Right lobe of liver (tissue), 6 donors: ENCODE data around the gene RAI1. TPM values are rescaled to one million over a fixed set of nuclear protein-coding genes. Genes with fewer than 3 reads are reported as not detected.

Source experiments
- ATAC-seq, 4 donors: fragments of 200-7000 bp; cut with Tn5 transposase; one replicate each; pipeline ENCODE4 v1.9.1; 2020; ENCODE audit warnings: mild to moderate bottlenecking in 4 of 4, moderate library complexity in 4 of 4
- DNase-seq, 3 donors: peaks; one replicate each; pipeline ENCODE4 v3.0.0-alpha.2; 2020
- H3K27ac ChIP-seq, 3 donors: fragments of 200-600 bp; one replicate each; pipeline ENCODE4 v1.8.0; 2022
- H3K27me3 ChIP-seq, 2 donors: fragments of 200-600 bp; one replicate each; pipeline ENCODE4 v1.8.0; 2022
- H3K36me3 ChIP-seq, 4 donors: fragments of 200-600 bp; sonication (generic) in 1 of 4; one replicate each; pipeline versions ENCODE4 v1.5.1 to v1.8.0; 2017 to 2022; ENCODE audit warnings: control low read depth in 1 of 4
- H3K4me1 ChIP-seq, 4 donors: fragments of 200-600 bp; sonication (generic) in 1 of 4; one replicate each; pipeline versions ENCODE4 v1.5.1 to v1.8.0; 2017 to 2022; ENCODE audit warnings: control low read depth in 1 of 4
- H3K4me3 ChIP-seq, 3 donors: fragments of 200-600 bp; one replicate each; pipeline ENCODE4 v1.8.0; 2022
- H3K9me3 ChIP-seq, 4 donors: fragments of 200-600 bp; sonication (generic) in 1 of 4; one replicate each; pipeline versions ENCODE4 v1.5.1 to v1.8.0; 2017 to 2022; ENCODE audit warnings: control low read depth in 1 of 4
- CTCF ChIP-seq, 4 donors: fragments of 200-600 bp in 3 of 4; fragments of 450-650 bp in 1 of 4; IDR thresholded peaks; one replicate each; pipeline versions ENCODE4 v1.5.1 to v1.8.0; 2016 to 2022; ENCODE audit warnings: antibody characterized with exemption in 4 of 4, mild to moderate bottlenecking in 2 of 4
- POLR2A ChIP-seq: fragments of 450-650 bp; IDR thresholded peaks from one replicate; pipeline ENCODE4 v1.6.1; 2017; ENCODE audit warnings: antibody characterized with exemption, mild to moderate bottlenecking
- WGBS: methylation state at CpG from one replicate; pipeline ENCODE4 v1.1.6; 2018; ENCODE audit warnings: low coverage, low lambda C conversion rate; ENCODE audit not compliant: insufficient coverage; ENCODE audit errors: missing lambda C conversion rate; 5-methylcytosine and 5-hydroxymethylcytosine counted together
- intact Hi-C, 2 donors: fragments of 100-400 bp; cut with DNase I; formaldehyde crosslinking; loops; one replicate each; pipeline versions ENCODE4 v1.11.2 to v1.14.1; 2022
- total RNA-seq, 6 experiments: library from RNA; depleted of rRNA in 2 of 6; stranded (reverse); fragments of >200 nt in 2 of 6; fragmentation: NEBNext Ultra II Directional in 3 of 6; extraction: Animal tissue kit (Norgen Biotek cat#: 25700) in 3 of 6; gene quantifications; one replicate each; pipeline versions ENCODE4 v1.1.0 to v1.2.4, GENCODE V29; 2016 to 2023
- donor health status: DM: no; HTN: yes; CAD: no.
- donor health status: DM: no; HTN: no; CAD: no.
- donor health status: DM: no; HTN: no; CAD: no.
- donor health status: DM: no; HTN: yes; CAD: no.
- donor health status: DM: no; HTN: yes; CAD: no.

The RAI1 gene
- total RNA-seq, 6 experiments from 2014 or later = 6.1 to 14.5 (median 8.4) TPM

GRCh38 chr17:17755715-17756114 is 74.5 kb downstream of the RAI1 start:
- intact Hi-C loops = no loop called here
- no peaks in the 10 kb centered on the region for H3K36me3 ChIP-seq
- ATAC-seq (no peak), DNase-seq (no peak)
- WGBS = 76% methylated on average over 7 of the region's 8 CpGs
- H3K27ac ChIP-seq = no peak overlapping the region
- no peak overlapping the region for H3K4me3 ChIP-seq
- H3K4me1 ChIP-seq = peaks cover 0 to 8% (median 4%) of the 10 kb centered on the region in 4 donors
- no peaks in the 10 kb centered on the region for H3K9me3 ChIP-seq
- TF ChIP-seq POLR2A (no peak), CTCF (IDR thresholded peaks at IDR 0.05) (no peak)
- H3K27me3 ChIP-seq = no peaks in the 10 kb centered on the region

GRCh38 chr17:17757391-17757791 is 76.1 kb downstream of the RAI1 start:
- Histone ChIP-seq H3K27me3 (no peaks in the 10 kb centered on the region), H3K27ac (no peak overlapping the region), H3K4me1 (peaks cover 0 to 8% (median 4%) of the 10 kb centered on the region in 4 donors), H3K9me3 (no peaks in the 10 kb centered on the region), H3K4me3 (no peak overlapping the region), H3K36me3 (no peaks in the 10 kb centered on the region)
- 84% methylated on average over 6 of the region's 15 CpGs for WGBS
- TF ChIP-seq POLR2A (no peak), CTCF (IDR thresholded peaks at IDR 0.05) (no peak)
- DNase-seq (no peak), ATAC-seq (no peak)
- intact Hi-C loops = no loop called here

GRCh38 chr17:17757956-17758845 is 76.9 kb downstream of the RAI1 start:
- H3K4me3 ChIP-seq = no peak overlapping the region
- no peaks in the 10 kb centered on the region for H3K27me3 ChIP-seq
- H3K36me3 ChIP-seq = no peaks in the 10 kb centered on the region
- no peak for DNase-seq
- TF ChIP-seq POLR2A (no peak), CTCF (IDR thresholded peaks at IDR 0.05) (no peak)
- 80% methylated on average over 24 of the region's 26 CpGs for WGBS
- H3K27ac ChIP-seq = no peak overlapping the region
- H3K4me1 ChIP-seq = no peaks in the 10 kb centered on the region
- no peaks in the 10 kb centered on the region for H3K9me3 ChIP-seq
- intact Hi-C loops = no loop called here
- ATAC-seq = no peak

GRCh38 chr17:17758941-17759563 is 77.8 kb downstream of the RAI1 start:
- Histone ChIP-seq H3K4me1 (no peaks in the 10 kb centered on the region), H3K36me3 (no peaks in the 10 kb centered on the region), H3K4me3 (no peak overlapping the region), H3K27me3 (no peaks in the 10 kb centered on the region), H3K27ac (no peak overlapping the region), H3K9me3 (no peaks in the 10 kb centered on the region)
- no peak for ATAC-seq
- intact Hi-C loops = no loop called here
- WGBS = 80% methylated on average over 4 of the region's 7 CpGs
- TF ChIP-seq CTCF (IDR thresholded peaks at IDR 0.05) (no peak), POLR2A (no peak)
- no peak for DNase-seq
